Calu3 (cell line): ENCODE data around the gene AASS. TPM values are rescaled to one million over a fixed set of nuclear protein-coding genes. Genes with fewer than 3 reads are reported as not detected.

Source experiments
- BruUV-seq: library from RNA; stranded (reverse); fragments of 400-500 nt; replicated peaks from 2 replicates; lab custom pipeline; 2021; lab: Mats Ljungman, UMichigan
- CTCF ChIA-PET: fragments of 300-600 bp; sonication (Branson Sonifier 250); formaldehyde crosslinking; loops from one replicate; lab custom pipeline; 2022; ENCODE audit warnings: antibody characterized with exemption; lab: Charles Lee
- DNase-seq: peaks from one replicate; pipeline ENCODE4 v3.0.0; 2022
- H3K27ac Mint-ChIP-seq: one replicate; pipeline ENCODE4 v1.8.0; 2022; ENCODE audit warnings: mixed read lengths; ENCODE audit not compliant: unreplicated experiment
- H3K27me3 Mint-ChIP-seq: one replicate; pipeline ENCODE4 v1.8.0; 2022; ENCODE audit warnings: mixed read lengths; ENCODE audit not compliant: unreplicated experiment
- H3K36me3 Mint-ChIP-seq: one replicate; pipeline ENCODE4 v1.8.0; 2022; ENCODE audit warnings: mild to moderate bottlenecking, moderate library complexity, mixed read lengths; ENCODE audit not compliant: insufficient read depth, unreplicated experiment
- H3K4me1 Mint-ChIP-seq: one replicate; pipeline ENCODE4 v1.8.0; 2022; ENCODE audit warnings: mild to moderate bottlenecking, low read depth, mixed read lengths; ENCODE audit not compliant: unreplicated experiment
- H3K4me3 Mint-ChIP-seq: one replicate; pipeline ENCODE4 v1.8.0; 2022; ENCODE audit warnings: mild to moderate bottlenecking, low read depth, moderate library complexity, mixed read lengths; ENCODE audit not compliant: unreplicated experiment
- H3K9me3 Mint-ChIP-seq: one replicate; pipeline ENCODE4 v1.8.0; 2022; ENCODE audit warnings: low read depth, mixed read lengths; ENCODE audit not compliant: unreplicated experiment
- intact Hi-C: fragments of 100-400 bp; cut with micrococcal nuclease; formaldehyde crosslinking; loops from one replicate; pipeline ENCODE4 v1.10.0; 2022; ENCODE audit not compliant: unreplicated experiment
- total RNA-seq: library from RNA; stranded (reverse); gene quantifications from 2 replicates; pipeline ENCODE4 v1.2.3, GENCODE V29; 2022
- TF ChIP-seq, protein P1 (sequence below): fragments of 200-600 bp; IDR thresholded peaks from one replicate; pipeline ENCODE4 v1.8.0; 2022; ENCODE audit warnings: antibody characterized with exemption; ENCODE audit not compliant: unreplicated experiment

AASS gene
- total RNA-seq, 1 experiment from 2014 or later, result 18.7 TPM

GRCh38 chr7:122140918-122141317 lies 3.1 kb downstream of the AASS start:
- H3K27ac Mint-ChIP-seq, result no peak overlapping the region
- CTCF ChIA-PET, result interaction anchor here (0.8 kb wide), 1 partner anchor 10 kb away, joined by 3 read pairs; no protein-coding TSS in a partner anchor
- no peak for DNase-seq
- H3K27me3 Mint-ChIP-seq, result no peaks in the 10 kb centered on the region
- no peak overlapping the region for H3K4me3 Mint-ChIP-seq
- TF ChIP-seq, protein P1, sequence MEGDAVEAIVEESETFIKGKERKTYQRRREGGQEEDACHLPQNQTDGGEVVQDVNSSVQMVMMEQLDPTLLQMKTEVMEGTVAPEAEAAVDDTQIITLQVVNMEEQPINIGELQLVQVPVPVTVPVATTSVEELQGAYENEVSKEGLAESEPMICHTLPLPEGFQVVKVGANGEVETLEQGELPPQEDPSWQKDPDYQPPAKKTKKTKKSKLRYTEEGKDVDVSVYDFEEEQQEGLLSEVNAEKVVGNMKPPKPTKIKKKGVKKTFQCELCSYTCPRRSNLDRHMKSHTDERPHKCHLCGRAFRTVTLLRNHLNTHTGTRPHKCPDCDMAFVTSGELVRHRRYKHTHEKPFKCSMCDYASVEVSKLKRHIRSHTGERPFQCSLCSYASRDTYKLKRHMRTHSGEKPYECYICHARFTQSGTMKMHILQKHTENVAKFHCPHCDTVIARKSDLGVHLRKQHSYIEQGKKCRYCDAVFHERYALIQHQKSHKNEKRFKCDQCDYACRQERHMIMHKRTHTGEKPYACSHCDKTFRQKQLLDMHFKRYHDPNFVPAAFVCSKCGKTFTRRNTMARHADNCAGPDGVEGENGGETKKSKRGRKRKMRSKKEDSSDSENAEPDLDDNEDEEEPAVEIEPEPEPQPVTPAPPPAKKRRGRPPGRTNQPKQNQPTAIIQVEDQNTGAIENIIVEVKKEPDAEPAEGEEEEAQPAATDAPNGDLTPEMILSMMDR, result no peak
- H3K9me3 Mint-ChIP-seq, result no peaks in the 10 kb centered on the region
- peaks cover 16% of the 10 kb centered on the region for H3K36me3 Mint-ChIP-seq
- intact Hi-C loops, result no loop called here
- H3K4me1 Mint-ChIP-seq, result peaks cover 40% of the 10 kb centered on the region
- no TSS peak for BruUV-seq

GRCh38 chr7:122137251-122138077 lies 6.6 kb downstream of the AASS start:
- Mint-ChIP-seq H3K4me1 (peaks cover 38% of the 10 kb centered on the region), H3K27me3 (no peaks in the 10 kb centered on the region), H3K27ac (peak overlapping the region; percentile 65), H3K9me3 (no peaks in the 10 kb centered on the region), H3K4me3 (peak overlapping the region; percentile 67), H3K36me3 (no peaks in the 10 kb centered on the region)
- CTCF ChIA-PET, result interaction anchor here (0.6 kb wide), 1 partner anchor 445 kb away, joined by 4 read pairs; no protein-coding TSS in a partner anchor
- no TSS peak for BruUV-seq
- intact Hi-C loops, result no loop called here
- TF ChIP-seq, protein P1, result no peak
- DNase-seq, result peak; percentile 5

- CTCF ChIA-PET, result no interaction called here
- Mint-ChIP-seq H3K4me1 (peaks cover 38% of the 10 kb centered on the region), H3K36me3 (no peaks in the 10 kb centered on the region), H3K27me3 (no peaks in the 10 kb centered on the region), H3K9me3 (no peaks in the 10 kb centered on the region), H3K27ac (peak overlapping the region; percentile 56), H3K4me3 (peak overlapping the region; percentile 67)
- BruUV-seq, result no TSS peak
- TF ChIP-seq, protein P1, result no peak
- intact Hi-C loops, result no loop called here
- DNase-seq, result peak; percentile 3
Measured at GRCh38 chr7:122136639-122137245, 7.3 kb downstream of the AASS start.

DNA sequence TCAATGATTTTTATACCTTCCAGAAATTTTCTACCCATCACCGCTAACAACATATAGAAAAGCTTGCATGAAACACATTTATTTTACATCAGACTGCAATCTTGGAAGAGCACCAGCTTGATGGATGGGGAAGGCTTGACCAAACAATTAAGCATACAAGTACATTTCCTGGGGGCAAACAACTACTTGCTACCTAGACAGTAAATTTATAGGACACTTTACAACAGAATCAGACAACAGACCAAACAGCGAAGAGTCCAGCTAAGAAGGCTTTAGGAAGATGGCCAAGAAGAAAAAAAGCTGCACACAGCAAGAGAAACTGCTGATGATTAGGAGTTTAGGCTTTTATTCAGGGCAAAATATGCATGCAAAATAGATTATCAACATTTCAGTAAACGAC lies 8.0 kb downstream of the AASS start:
- no TSS peak for BruUV-seq
- CTCF ChIA-PET, result no interaction called here

More for the DNA sequence above, 8.0 kb downstream of the AASS start:
- Mint-ChIP-seq H3K36me3 (no peaks in the 10 kb centered on the region), H3K4me1 (peaks cover 38% of the 10 kb centered on the region), H3K27me3 (no peaks in the 10 kb centered on the region), H3K4me3 (peak overlapping the region; percentile 67), H3K9me3 (no peaks in the 10 kb centered on the region), H3K27ac (peak overlapping the region; percentile 56)
- intact Hi-C loops, result no loop called here
- TF ChIP-seq, protein P1, result no peak
- no peak for DNase-seq
